GM21423 (cell line): ENCODE measurements around the gene MRC2.
"Not testable (repeated sequence)": the region's sequence is repeated elsewhere in the genome, so short reads cannot be mapped to it uniquely, and the experiment has no call there.

Source experiments
- ATAC-seq: cut with Tn5 transposase; IDR thresholded peaks from one replicate; pipeline ENCODE4 v1.9.1; 2021; ENCODE audit warnings: mild to moderate bottlenecking, moderate library complexity; ENCODE audit not compliant: unreplicated experiment

The MRC2 gene

GRCh38 chr17:62696726-62697490 is 69.4 kb downstream of the MRC2 start:
- ATAC-seq = no peak

- not testable (repeated sequence) for ATAC-seq
Measured at GRCh38 chr17:62698459-62698858, 71.0 kb downstream of the MRC2 start.

- ATAC-seq = no peak
Measured at GRCh38 chr17:62700964-62701705, 73.7 kb downstream of the MRC2 start.

GRCh38 chr17:62701706-62702085 is 74.2 kb downstream of the MRC2 start:
- ATAC-seq = no peak

GRCh38 chr17:62702746-62703260 is 75.3 kb downstream of the MRC2 start:
- no peak for ATAC-seq

GRCh38 chr17:62703261-62703775 is 75.8 kb downstream of the MRC2 start:
- ATAC-seq = no peak

GRCh38 chr17:62703776-62704380 is 76.4 kb downstream of the MRC2 start:
- peak; percentile 88 for ATAC-seq

GRCh38 chr17:62704381-62704971 is 77.0 kb downstream of the MRC2 start:
- no peak for ATAC-seq

- no peak for ATAC-seq
Measured at GRCh38 chr17:62705156-62705777, 77.8 kb downstream of the MRC2 start.

- ATAC-seq = no peak
Measured at GRCh38 chr17:62705778-62706597, 78.5 kb downstream of the MRC2 start.

- no peak for ATAC-seq
Measured at GRCh38 chr17:62706598-62707424, 79.3 kb downstream of the MRC2 start.

- ATAC-seq = no peak
Measured at GRCh38 chr17:62707425-62707739, 79.9 kb downstream of the MRC2 start.

GRCh38 chr17:62708587-62708986 is 81.1 kb downstream of the MRC2 start:
- ATAC-seq = no peak

- ATAC-seq = no peak
Measured at GRCh38 chr17:62712171-62712581, 84.7 kb downstream of the MRC2 start.

GRCh38 chr17:62713086-62713881 is 85.8 kb downstream of the MRC2 start:
- ATAC-seq = no peak

- no peak for ATAC-seq
Measured at GRCh38 chr17:62714016-62714777, 86.7 kb downstream of the MRC2 start.

- no peak for ATAC-seq
Measured at GRCh38 chr17:62715882-62716390, 88.5 kb downstream of the MRC2 start.
